H1 (cell line): Measurements from ENCODE around the gene FCER2.

Source experiments
- BRCA1 ChIP-seq: IDR thresholded peaks from 2 replicates; pipeline ENCODE4 v1.6.1; 2012; ENCODE audit warnings: low read depth, low read length, improper control_type of control experiment
- EGR1 ChIP-seq: IDR thresholded peaks from 2 replicates; pipeline ENCODE4 v1.6.1; 2011; ENCODE audit warnings: low read depth, low read length, borderline replicate concordance
- POLR2A ChIP-seq, 2 experiments: IDR thresholded peaks; 1 replicate in 1 of 2; 2 replicates in 1 of 2; pipeline ENCODE4 v1.6.1; 2011; ENCODE audit warnings: low read depth in 2 of 2, low read length in 2 of 2, mild to moderate bottlenecking in 2 of 2; ENCODE audit errors: control extremely low read depth in 1 of 2
- POLR2AphosphoS5 ChIP-seq: IDR thresholded peaks from 2 replicates; pipeline ENCODE4 v1.6.1; 2011; ENCODE audit warnings: low read depth, low read length
- SIN3A ChIP-seq, 2 experiments: IDR thresholded peaks in 1 of 2; conservative IDR thresholded peaks in 1 of 2; 2 replicates each; pipeline ENCODE4 v1.6.1; 2011 to 2012; ENCODE audit warnings: low read length in 2 of 2, improper control_type of control experiment in 1 of 2, low read depth in 1 of 2, mild to moderate bottlenecking in 1 of 2
- TF ChIP-seq, protein P1 (sequence below), 3 experiments: IDR thresholded peaks; 1 replicate in 2 of 3; 2 replicates in 1 of 3; pipeline versions ENCODE4 v1.5.1 to v1.6.1; 2011; ENCODE audit warnings: low read length in 3 of 3, mild to moderate bottlenecking in 3 of 3, inconsistent platforms in 2 of 3, low read depth in 1 of 3, moderate library complexity in 1 of 3; ENCODE audit not compliant: insufficient read depth in 1 of 3; ENCODE audit errors: control extremely low read depth in 1 of 3

- TF ChIP-seq POLR2A (IDR thresholded peaks at IDR 0.05; ENCODE audit: control extremely low read depth in 1 of 2, low read depth in 2 of 2, low read length in 2 of 2) (no peak), POLR2AphosphoS5 (no peak), BRCA1 (no peak), EGR1 (no peak), SIN3A (conservative IDR thresholded peaks at IDR 0.05 in 1 of 2, IDR thresholded peaks at IDR 0.05 in 1 of 2; ENCODE audit: low read depth in 1 of 2, low read length in 2 of 2) (no peak)
- TF ChIP-seq, protein P1, sequence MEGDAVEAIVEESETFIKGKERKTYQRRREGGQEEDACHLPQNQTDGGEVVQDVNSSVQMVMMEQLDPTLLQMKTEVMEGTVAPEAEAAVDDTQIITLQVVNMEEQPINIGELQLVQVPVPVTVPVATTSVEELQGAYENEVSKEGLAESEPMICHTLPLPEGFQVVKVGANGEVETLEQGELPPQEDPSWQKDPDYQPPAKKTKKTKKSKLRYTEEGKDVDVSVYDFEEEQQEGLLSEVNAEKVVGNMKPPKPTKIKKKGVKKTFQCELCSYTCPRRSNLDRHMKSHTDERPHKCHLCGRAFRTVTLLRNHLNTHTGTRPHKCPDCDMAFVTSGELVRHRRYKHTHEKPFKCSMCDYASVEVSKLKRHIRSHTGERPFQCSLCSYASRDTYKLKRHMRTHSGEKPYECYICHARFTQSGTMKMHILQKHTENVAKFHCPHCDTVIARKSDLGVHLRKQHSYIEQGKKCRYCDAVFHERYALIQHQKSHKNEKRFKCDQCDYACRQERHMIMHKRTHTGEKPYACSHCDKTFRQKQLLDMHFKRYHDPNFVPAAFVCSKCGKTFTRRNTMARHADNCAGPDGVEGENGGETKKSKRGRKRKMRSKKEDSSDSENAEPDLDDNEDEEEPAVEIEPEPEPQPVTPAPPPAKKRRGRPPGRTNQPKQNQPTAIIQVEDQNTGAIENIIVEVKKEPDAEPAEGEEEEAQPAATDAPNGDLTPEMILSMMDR (IDR thresholded peaks at IDR 0.05; ENCODE audit: control extremely low read depth in 1 of 3, insufficient read depth in 1 of 3, low read depth in 1 of 3, low read length in 3 of 3), result no peak
Observed at GRCh38 chr19:7704280-7705060, 2.5 kb upstream of the FCER2 start.
